RWPE1 (cell line): ENCODE data around the gene RPS6KB2.
"Not testable (repeated sequence)": the region's sequence is repeated elsewhere in the genome, so short reads cannot be mapped to it uniquely, and the experiment has no call there.

Experiments
- CTCF ChIA-PET: fragments of 350-600 bp; sonication (Branson Sonifier 250); formaldehyde crosslinking; extraction: SDS; loops from one replicate; lab custom pipeline; 2021; lab: Yijun Ruan, JAX
- POLR2A ChIA-PET: fragments of 400-600 bp; formaldehyde crosslinking; extraction: SDS; loops from one replicate; lab custom pipeline; 2020; ENCODE audit warnings: antibody characterized with exemption; ENCODE audit not compliant: low non-redundant PET; lab: Yijun Ruan, JAX
- DNase-seq: peaks from one replicate; pipeline ENCODE4 v3.0.0; 2012; ENCODE audit warnings: low spot score
- H3K27ac ChIP-seq: fragments of 450-650 bp; 2 replicates; pipeline ENCODE4 v1.5.1; 2017
- TF ChIP-seq, protein P1 (sequence below): fragments of 450-650 bp; conservative IDR thresholded peaks from 2 replicates; pipeline ENCODE4 v1.5.1; 2017; ENCODE audit warnings: low read depth, mild to moderate bottlenecking

RPS6KB2 gene

GRCh38 chr11:67400251-67400941, 27.9 kb upstream of the RPS6KB2 start:
- POLR2A ChIA-PET, result interaction anchor here (0.6 to 2.4 kb wide), 3 partner anchors 9 to 68 kb away, joined by 3 to 14 read pairs (median 11); partner anchors contain the start of genes RAD9A and TMEM134
- CTCF ChIA-PET, result interaction anchor here (0.5 to 1.8 kb wide), 8 partner anchors 8 to 546 kb away, joined by 4 to 13 read pairs (median 6); partner anchors contain the start of genes CABP4, RAD9A and RPS6KB2
- TF ChIP-seq, protein P1, sequence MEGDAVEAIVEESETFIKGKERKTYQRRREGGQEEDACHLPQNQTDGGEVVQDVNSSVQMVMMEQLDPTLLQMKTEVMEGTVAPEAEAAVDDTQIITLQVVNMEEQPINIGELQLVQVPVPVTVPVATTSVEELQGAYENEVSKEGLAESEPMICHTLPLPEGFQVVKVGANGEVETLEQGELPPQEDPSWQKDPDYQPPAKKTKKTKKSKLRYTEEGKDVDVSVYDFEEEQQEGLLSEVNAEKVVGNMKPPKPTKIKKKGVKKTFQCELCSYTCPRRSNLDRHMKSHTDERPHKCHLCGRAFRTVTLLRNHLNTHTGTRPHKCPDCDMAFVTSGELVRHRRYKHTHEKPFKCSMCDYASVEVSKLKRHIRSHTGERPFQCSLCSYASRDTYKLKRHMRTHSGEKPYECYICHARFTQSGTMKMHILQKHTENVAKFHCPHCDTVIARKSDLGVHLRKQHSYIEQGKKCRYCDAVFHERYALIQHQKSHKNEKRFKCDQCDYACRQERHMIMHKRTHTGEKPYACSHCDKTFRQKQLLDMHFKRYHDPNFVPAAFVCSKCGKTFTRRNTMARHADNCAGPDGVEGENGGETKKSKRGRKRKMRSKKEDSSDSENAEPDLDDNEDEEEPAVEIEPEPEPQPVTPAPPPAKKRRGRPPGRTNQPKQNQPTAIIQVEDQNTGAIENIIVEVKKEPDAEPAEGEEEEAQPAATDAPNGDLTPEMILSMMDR, result no peak

GRCh38 chr11:67400942-67401494, 27.3 kb upstream of the RPS6KB2 start:
- peak overlapping the region; percentile 94 for H3K27ac ChIP-seq
- TF ChIP-seq, protein P1, result no peak
- no peak for DNase-seq
- ChIA-PET POLR2A (interaction anchor here (0.6 to 2.4 kb wide), 6 partner anchors 9 to 104 kb away, joined by 3 to 14 read pairs (median 6); partner anchors contain the start of genes RAD9A, RPS6KB2 and TMEM134), CTCF (interaction anchor here (0.6 to 2.0 kb wide), 14 partner anchors 9 to 105 kb away, joined by 3 to 13 read pairs (median 4); partner anchors contain the start of genes CABP4, RAD9A and RPS6KB2)

More at GRCh38 chr11:67400251-67400941, 27.9 kb upstream of the RPS6KB2 start:
- DNase-seq, result no peak
- H3K27ac ChIP-seq, result peak overlapping the region; percentile 94

- peak; percentile 95 for DNase-seq
- TF ChIP-seq, protein P1, result peak; percentile 85
- peak within 1 kb of the TSS; percentile 94 for H3K27ac ChIP-seq
Measured at GRCh38 chr11:67401495-67402191, 26.7 kb upstream of the RPS6KB2 start, which contains the start of gene PPP1CA. PPP1CA (minus strand) TSS chr11:67401858; CDS start chr11:67401782, 76 bp downstream.

GRCh38 chr11:67402192-67402839, 26.0 kb upstream of the RPS6KB2 start:
- H3K27ac ChIP-seq, result peak overlapping the region; percentile 94
- POLR2A ChIA-PET, result interaction anchor here (0.6 to 2.4 kb wide), 11 partner anchors 9 to 175 kb away, joined by 3 to 14 read pairs (median 4); partner anchors contain the start of genes RAD9A, RPS6KB2 and TMEM134
- CTCF ChIA-PET, result interaction anchor here (0.6 to 2.0 kb wide), 10 partner anchors 11 to 1155 kb away, joined by 3 to 12 read pairs (median 4); partner anchors contain the start of genes RAD9A and RPS6KB2
- DNase-seq, result not testable (repeated sequence)

More at GRCh38 chr11:67401495-67402191, 26.7 kb upstream of the RPS6KB2 start, which contains the start of gene PPP1CA:
- ChIA-PET POLR2A (interaction anchor here (0.6 to 2.4 kb wide), 12 partner anchors 9 to 146 kb away, joined by 3 to 14 read pairs (median 4); partner anchors contain the start of genes RAD9A, RPS6KB2 and TMEM134), CTCF (interaction anchor here (0.6 to 2.0 kb wide), 17 partner anchors 10 to 105 kb away, joined by 3 to 13 read pairs (median 4); partner anchors contain the start of genes RAD9A and RPS6KB2)

GRCh38 chr11:67403085-67403484, 25.2 kb upstream of the RPS6KB2 start:
- peak overlapping the region; percentile 94 for H3K27ac ChIP-seq
- not testable (repeated sequence) for DNase-seq
- ChIA-PET CTCF (interaction anchor here (0.6 to 1.4 kb wide), 3 partner anchors 12 to 1154 kb away, joined by 3 to 5 read pairs (median 5); partner anchors contain the start of gene RAD9A), POLR2A (interaction anchor here (0.6 kb wide), 1 partner anchor 175 kb away, joined by 4 read pairs; no protein-coding TSS in a partner anchor)

DNA sequence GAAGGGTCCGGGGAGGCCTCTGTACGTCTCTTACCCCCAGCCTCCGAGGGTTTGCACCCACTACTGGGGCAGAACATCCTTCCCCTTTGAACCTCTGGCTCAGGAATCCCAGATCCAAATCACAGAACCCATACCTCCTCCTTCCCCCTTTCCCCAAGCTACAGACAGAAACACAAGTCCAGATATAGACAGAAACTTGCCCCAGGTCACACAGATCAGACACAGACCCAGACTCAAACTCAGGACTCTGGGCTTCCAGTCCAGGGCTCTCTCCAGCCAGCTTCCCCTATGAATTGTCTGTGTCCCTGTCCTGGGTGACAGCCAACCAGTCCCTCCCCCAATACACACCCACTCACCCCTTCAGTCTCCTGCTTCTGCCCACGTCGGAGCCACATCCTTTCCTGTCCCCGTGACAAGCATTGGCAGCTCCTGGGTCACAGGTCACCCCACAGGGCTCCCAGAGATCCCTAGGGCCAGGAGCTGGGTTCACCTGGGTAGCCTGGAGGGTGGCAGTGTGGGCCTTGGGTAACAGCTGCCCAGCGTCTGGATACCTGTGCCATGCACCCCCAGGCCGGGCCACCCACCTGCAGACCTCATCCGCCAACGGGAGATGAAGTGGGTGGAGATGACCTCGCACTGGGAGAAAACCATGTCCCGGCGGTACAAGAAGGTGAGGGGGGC, 23.6 kb upstream of the RPS6KB2 start:
- peak overlapping the region; percentile 94 for H3K27ac ChIP-seq
- POLR2A ChIA-PET, result interaction anchor here (0.7 kb wide), 1 partner anchor 50 kb away, joined by 3 read pairs; no protein-coding TSS in a partner anchor
- DNase-seq, result no peak
- CTCF ChIA-PET, result interaction anchor here (0.5 to 0.7 kb wide), 2 partner anchors 8 to 76 kb away, joined by 3 read pairs; no protein-coding TSS in a partner anchor
- TF ChIP-seq, protein P1, result no peak
